Fibroblast of lung (primary cell): ENCODE data around the gene CDKAL1. TPM values are rescaled to one million over a fixed set of nuclear protein-coding genes. Genes with fewer than 3 reads are reported as not detected.

Source experiments
- DNase-seq, 2 donors: peaks; one replicate each; pipeline versions ENCODE4 v3.0.0 to v3.0.0-alpha.2; 2010; ENCODE audit warnings: low read depth in 2 of 2
- H2AFZ ChIP-seq: 2 replicates; pipeline ENCODE4 v1.5.1; 2012; ENCODE audit warnings: low read length, control low read depth, inconsistent platforms
- H3K27ac ChIP-seq: 2 replicates; pipeline ENCODE4 v1.5.1; 2011; ENCODE audit warnings: low read length, control low read depth; ENCODE audit not compliant: insufficient read depth
- H3K27me3 ChIP-seq: 2 replicates; pipeline ENCODE4 v1.5.1; 2011; ENCODE audit warnings: mild to moderate bottlenecking, low read length; ENCODE audit not compliant: control insufficient read depth, insufficient read depth
- H3K36me3 ChIP-seq: 2 replicates; pipeline ENCODE4 v1.5.1; 2011; ENCODE audit warnings: low read length; ENCODE audit not compliant: control insufficient read depth, insufficient read depth
- H3K4me1 ChIP-seq: 2 replicates; pipeline ENCODE4 v1.5.1; 2011; ENCODE audit warnings: low read length; ENCODE audit not compliant: control insufficient read depth, insufficient read depth; ENCODE audit errors: extremely low read depth
- H3K4me2 ChIP-seq: 2 replicates; pipeline ENCODE4 v1.5.1; 2011; ENCODE audit warnings: low read length, control low read depth; ENCODE audit not compliant: insufficient read depth; ENCODE audit errors: extremely low read depth
- H3K4me3 ChIP-seq, 4 experiments: fragments of 200-600 bp in 1 of 4; sonication (generic) in 1 of 4; replicated peaks in 1 of 4; 2 replicates each; pipeline ENCODE4 v1.5.1; 2011 to 2016; ENCODE audit warnings: low read length in 4 of 4, low read depth in 3 of 4, mild to moderate bottlenecking in 3 of 4, control low read depth in 2 of 4, inconsistent platforms in 1 of 4, mixed read lengths in 1 of 4; ENCODE audit not compliant: insufficient read depth in 1 of 4; ENCODE audit errors: control extremely low read depth in 1 of 4
- H3K79me2 ChIP-seq: 2 replicates; pipeline ENCODE4 v1.5.1; 2012; ENCODE audit warnings: mild to moderate bottlenecking, low read length, inconsistent platforms; ENCODE audit not compliant: control insufficient read depth, insufficient read depth
- H3K9ac ChIP-seq: 2 replicates; pipeline ENCODE4 v1.5.1; 2011; ENCODE audit warnings: mild to moderate bottlenecking, low read length, control low read depth; ENCODE audit not compliant: insufficient read depth
- H3K9me3 ChIP-seq: 2 replicates; pipeline ENCODE4 v1.5.1; 2012; ENCODE audit warnings: low read depth, low read length; ENCODE audit not compliant: control insufficient read depth, insufficient read depth
- H4K20me1 ChIP-seq: 2 replicates; pipeline ENCODE4 v1.5.1; 2011; ENCODE audit warnings: low read length; ENCODE audit not compliant: control insufficient read depth, insufficient read depth; ENCODE audit errors: extremely low read depth
- EZH2 ChIP-seq: IDR thresholded peaks from 2 replicates; pipeline ENCODE4 v1.5.1; 2012; ENCODE audit warnings: low read length, control low read depth, mild to moderate bottlenecking; ENCODE audit errors: missing control alignments
- polyA plus RNA-seq, 2 donors: library from polyadenylated mRNA; depleted of rRNA in 1 of 2; stranded (reverse) in 1 of 2; unstranded in 1 of 2; fragments of >200 nt; gene quantifications; 2 replicates each; pipeline ENCODE4 v1.2.1, GENCODE V29; 2011 to 2012; ENCODE audit warnings: missing spikeins in 1 of 2
- total RNA-seq: library from RNA; depleted of rRNA; stranded (reverse); fragments of >200 nt; gene quantifications from 2 replicates; pipeline ENCODE4 v1.2.1, GENCODE V29; 2014
- TF ChIP-seq, protein P1 (sequence below), 2 donors: IDR thresholded peaks in 1 of 2; conservative IDR thresholded peaks in 1 of 2; 1 replicate in 1 of 2; 2 replicates in 1 of 2; pipeline ENCODE4 v1.5.1; 2011 to 2012; ENCODE audit warnings: low read length in 2 of 2, control low read depth in 1 of 2, inconsistent platforms in 1 of 2, low read depth in 1 of 2, mild to moderate bottlenecking in 1 of 2

Gene CDKAL1
- total and polyA plus RNA-seq, 2 donors (not counting 1 experiment from before 2014, with no cell fraction given) = 7.4 to 15.0 TPM

DNA sequence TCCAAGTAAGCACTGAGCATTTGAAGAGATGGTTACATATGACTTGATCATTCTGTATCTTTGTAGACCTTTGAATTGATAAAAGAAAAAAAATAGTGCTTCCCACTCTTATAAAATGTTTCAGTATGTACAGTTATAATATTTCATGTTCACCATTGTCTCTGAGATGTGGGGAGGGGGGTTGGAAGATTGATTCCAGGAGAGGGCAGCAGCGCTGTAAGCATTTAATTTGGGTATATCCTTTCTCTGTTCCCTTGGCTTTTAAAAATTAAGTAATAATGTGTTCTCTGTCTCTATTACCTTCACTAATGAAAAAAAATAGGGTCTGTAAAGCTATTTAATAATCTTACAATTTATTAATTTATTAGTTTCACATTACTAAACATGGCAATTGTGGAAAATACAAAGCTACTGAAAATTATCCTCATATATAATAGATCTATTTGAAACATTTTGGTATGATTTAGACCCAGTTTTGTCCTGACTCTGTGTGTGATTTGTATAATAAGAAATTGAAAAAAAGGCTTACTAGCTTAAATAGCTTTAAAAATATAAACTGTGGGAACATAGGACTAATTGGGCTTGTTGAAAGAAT lies 341.2 kb downstream of the CDKAL1 start:
- DNase-seq = peak; percentile 42 to 74
- Histone ChIP-seq H3K79me2 (no peaks in the 10 kb centered on the region), H3K9ac (no peak overlapping the region), H3K4me1 (peaks cover 9% of the 10 kb centered on the region), H3K27ac (no peak overlapping the region), H3K27me3 (no peaks in the 10 kb centered on the region), H2AFZ (no peak overlapping the region), H4K20me1 (no peaks in the 10 kb centered on the region), H3K9me3 (no peaks in the 10 kb centered on the region), H3K36me3 (no peaks in the 10 kb centered on the region), H3K4me3 (no peak overlapping the region), H3K4me2 (no peak overlapping the region)
- no peak for TF ChIP-seq EZH2
- TF ChIP-seq, protein P1, sequence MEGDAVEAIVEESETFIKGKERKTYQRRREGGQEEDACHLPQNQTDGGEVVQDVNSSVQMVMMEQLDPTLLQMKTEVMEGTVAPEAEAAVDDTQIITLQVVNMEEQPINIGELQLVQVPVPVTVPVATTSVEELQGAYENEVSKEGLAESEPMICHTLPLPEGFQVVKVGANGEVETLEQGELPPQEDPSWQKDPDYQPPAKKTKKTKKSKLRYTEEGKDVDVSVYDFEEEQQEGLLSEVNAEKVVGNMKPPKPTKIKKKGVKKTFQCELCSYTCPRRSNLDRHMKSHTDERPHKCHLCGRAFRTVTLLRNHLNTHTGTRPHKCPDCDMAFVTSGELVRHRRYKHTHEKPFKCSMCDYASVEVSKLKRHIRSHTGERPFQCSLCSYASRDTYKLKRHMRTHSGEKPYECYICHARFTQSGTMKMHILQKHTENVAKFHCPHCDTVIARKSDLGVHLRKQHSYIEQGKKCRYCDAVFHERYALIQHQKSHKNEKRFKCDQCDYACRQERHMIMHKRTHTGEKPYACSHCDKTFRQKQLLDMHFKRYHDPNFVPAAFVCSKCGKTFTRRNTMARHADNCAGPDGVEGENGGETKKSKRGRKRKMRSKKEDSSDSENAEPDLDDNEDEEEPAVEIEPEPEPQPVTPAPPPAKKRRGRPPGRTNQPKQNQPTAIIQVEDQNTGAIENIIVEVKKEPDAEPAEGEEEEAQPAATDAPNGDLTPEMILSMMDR (conservative IDR thresholded peaks at IDR 0.05 in 1 of 2, IDR thresholded peaks at IDR 0.05 in 1 of 2; ENCODE audit: low read depth in 1 of 2, low read length in 2 of 2) = peak; percentile 51 to 61

- Histone ChIP-seq H3K9ac (no peak overlapping the region), H3K27ac (no peak overlapping the region), H3K27me3 (no peaks in the 10 kb centered on the region), H3K4me1 (peaks cover 9% of the 10 kb centered on the region), H3K4me2 (peak overlapping the region; percentile 27), H3K36me3 (no peaks in the 10 kb centered on the region), H3K9me3 (no peaks in the 10 kb centered on the region), H3K79me2 (no peaks in the 10 kb centered on the region), H2AFZ (no peak overlapping the region), H3K4me3 (peak overlapping the region in 1 of 4 experiments; percentile 2), H4K20me1 (no peaks in the 10 kb centered on the region)
- TF ChIP-seq, protein P1 (conservative IDR thresholded peaks at IDR 0.05 in 1 of 2, IDR thresholded peaks at IDR 0.05 in 1 of 2; ENCODE audit: low read depth in 1 of 2, low read length in 2 of 2) = no peak
- no peak for TF ChIP-seq EZH2
- DNase-seq = peak; percentile 65 to 86
Measured at GRCh38 chr6:20876036-20876435, 341.8 kb downstream of the CDKAL1 start.

GRCh38 chr6:20876561-20876960 lies 342.3 kb downstream of the CDKAL1 start:
- H3K36me3 ChIP-seq = no peaks in the 10 kb centered on the region
- no peaks in the 10 kb centered on the region for H3K9me3 ChIP-seq
- no peak overlapping the region for H2AFZ ChIP-seq
- H3K9ac ChIP-seq = no peak overlapping the region
- H3K79me2 ChIP-seq = no peaks in the 10 kb centered on the region
- no peaks in the 10 kb centered on the region for H3K27me3 ChIP-seq
- no peak for DNase-seq
- peaks cover 9% of the 10 kb centered on the region for H3K4me1 ChIP-seq
- H3K4me2 ChIP-seq = peak overlapping the region; percentile 27
- H3K27ac ChIP-seq = no peak overlapping the region
- no peak overlapping the region for H3K4me3 ChIP-seq
- no peaks in the 10 kb centered on the region for H4K20me1 ChIP-seq
- no peak for TF ChIP-seq EZH2
- TF ChIP-seq, protein P1 (conservative IDR thresholded peaks at IDR 0.05 in 1 of 2, IDR thresholded peaks at IDR 0.05 in 1 of 2; ENCODE audit: low read depth in 1 of 2, low read length in 2 of 2) = no peak
